Endothelial cell of umbilical vein (primary cell): Measurements from ENCODE around the gene MRTFA. TPM values are rescaled to one million over a fixed set of nuclear protein-coding genes. Genes with fewer than 3 reads are reported as not detected.

Source experiments
- BruUV-seq: library from RNA; stranded (reverse); fragments of 400-500 nt; replicated peaks from 2 replicates; lab custom pipeline; 2021; lab: Mats Ljungman, UMichigan
- CTCF ChIA-PET: fragments of 300-600, 350-600 bp; sonication (Branson Sonifier 250); formaldehyde crosslinking; loops from one replicate; lab custom pipeline; 2021; ENCODE audit warnings: antibody characterized with exemption, inconsistent platforms; lab: Charles Lee
- POLR2A ChIA-PET: fragments of 300-600, 350-600 bp; sonication (Branson Sonifier 250); formaldehyde crosslinking; loops from one replicate; lab custom pipeline; 2021; ENCODE audit warnings: antibody characterized with exemption, inconsistent platforms; lab: Charles Lee
- DNase-seq: peaks from one replicate; pipeline ENCODE4 v3.0.0-alpha.2; 2011; ENCODE audit warnings: low read depth, low spot score
- FAIRE-seq: peaks from 2 replicates; lab custom pipeline; 2011; peaks lifted over from hg19 to GRCh38; lab: Jason Lieb, UNC
- H2AFZ ChIP-seq: 2 replicates; pipeline ENCODE4 v1.6.0; 2012; ENCODE audit warnings: low read depth, low read length, control low read depth, inconsistent platforms
- H3K27ac ChIP-seq: 2 replicates; pipeline ENCODE4 v1.5.1; 2011; ENCODE audit warnings: low read depth, mild to moderate bottlenecking, control low read depth, low read length, moderate library complexity; ENCODE audit not compliant: insufficient read depth
- H3K27me3 ChIP-seq, 2 experiments: 2 replicates each; pipeline versions ENCODE4 v1.6.0 to v1.6.1; 2011; ENCODE audit warnings: low read length in 2 of 2, mixed read lengths in 1 of 2; ENCODE audit not compliant: control insufficient read depth in 2 of 2, insufficient read depth in 2 of 2
- H3K36me3 ChIP-seq, 2 experiments: 2 replicates in 1 of 2; 3 replicates in 1 of 2; pipeline ENCODE4 v1.5.1; 2011; ENCODE audit warnings: low read length in 2 of 2, mild to moderate bottlenecking in 1 of 2, moderate library complexity in 1 of 2; ENCODE audit not compliant: control insufficient read depth in 2 of 2, insufficient read depth in 2 of 2; ENCODE audit errors: extremely low read depth in 1 of 2
- H3K4me1 ChIP-seq: 3 replicates; pipeline ENCODE4 v1.5.1; 2011; ENCODE audit warnings: mild to moderate bottlenecking, low read length; ENCODE audit not compliant: control insufficient read depth, insufficient read depth; ENCODE audit errors: extremely low read depth
- H3K4me2 ChIP-seq: 2 replicates; pipeline ENCODE4 v1.6.1; 2011; ENCODE audit warnings: low read length, control low read depth, mixed read lengths; ENCODE audit not compliant: insufficient read depth
- H3K4me3 ChIP-seq, 3 experiments: fragments of 200-600 bp in 1 of 3; sonication (generic), shearing (Covaris generic) in 1 of 3; replicated peaks in 1 of 3; 2 replicates each; pipeline ENCODE4 v1.5.1; 2011 to 2016; ENCODE audit warnings: control low read depth in 3 of 3, low read length in 3 of 3, mild to moderate bottlenecking in 2 of 3, inconsistent platforms in 1 of 3, low read depth in 1 of 3, moderate library complexity in 1 of 3; ENCODE audit not compliant: insufficient read depth in 1 of 3
- H3K79me2 ChIP-seq: 2 replicates; pipeline ENCODE4 v1.6.0; 2012; ENCODE audit warnings: low read length, inconsistent platforms; ENCODE audit not compliant: control insufficient read depth, insufficient read depth
- H3K9ac ChIP-seq: replicated peaks from 2 replicates; pipeline ENCODE3; 2011; ENCODE audit warnings: low read length, control low read depth; ENCODE audit not compliant: insufficient read depth; ENCODE audit errors: extremely low read depth
- H3K9me1 ChIP-seq: replicated peaks from 3 replicates; pipeline ENCODE4 v1.6.0; 2011; ENCODE audit warnings: mild to moderate bottlenecking, low read length; ENCODE audit not compliant: control insufficient read depth, insufficient read depth; ENCODE audit errors: extremely low read depth
- H3K9me3 ChIP-seq: replicated peaks from 2 replicates; pipeline ENCODE4 v1.5.1; 2012; ENCODE audit warnings: low read length, inconsistent platforms; ENCODE audit not compliant: control insufficient read depth, insufficient read depth
- H4K20me1 ChIP-seq: replicated peaks from 2 replicates; pipeline ENCODE3; 2011; ENCODE audit warnings: mild to moderate bottlenecking, low read length; ENCODE audit not compliant: control insufficient read depth, insufficient read depth; ENCODE audit errors: extremely low read depth
- EZH2 ChIP-seq: IDR thresholded peaks from 2 replicates; pipeline ENCODE4 v1.6.1; 2012; ENCODE audit warnings: borderline replicate concordance, low read depth, mild to moderate bottlenecking, moderate library complexity, low read length, inconsistent platforms; ENCODE audit not compliant: severe bottlenecking
- FOS ChIP-seq: IDR thresholded peaks from 2 replicates; pipeline ENCODE4 v1.6.1; 2011; ENCODE audit warnings: mild to moderate bottlenecking, low read length, moderate library complexity, borderline replicate concordance; ENCODE audit not compliant: insufficient read depth
- GATA2 ChIP-seq: IDR thresholded peaks from 2 replicates; pipeline ENCODE4 v1.7.0; 2011; ENCODE audit warnings: low read depth, mild to moderate bottlenecking, moderate library complexity, mixed read lengths, low read length; ENCODE audit not compliant: insufficient read length, insufficient read depth
- JUN ChIP-seq: IDR thresholded peaks from 2 replicates; pipeline ENCODE4 v1.6.1; 2011; ENCODE audit warnings: borderline replicate concordance, low read depth; ENCODE audit not compliant: insufficient read length, insufficient read depth
- MYC ChIP-seq: IDR thresholded peaks from one replicate; pipeline ENCODE4 v1.6.1; 2011; ENCODE audit warnings: mild to moderate bottlenecking, low read depth, low read length
- POLR2A ChIP-seq: IDR thresholded peaks from 2 replicates; pipeline ENCODE4 v1.6.1; 2012; ENCODE audit warnings: low read depth, mild to moderate bottlenecking, control low read depth, low read length
- POLR2AphosphoS5 ChIP-seq: IDR thresholded peaks from 2 replicates; pipeline ENCODE4 v1.6.1; 2012; ENCODE audit warnings: low read depth, mild to moderate bottlenecking, control low read depth, low read length, moderate library complexity; ENCODE audit not compliant: insufficient read depth
- dilution Hi-C: fragments of 300-500 bp; cut with MboI; formaldehyde crosslinking; loops from one replicate; pipeline ENCODE4 v1.15.0; 2019; ENCODE audit warnings: low sequenced_read_pairs; ENCODE audit not compliant: extremely low pct_ligation_motif_present
- intact Hi-C: fragments of 100-400 bp; cut with micrococcal nuclease; formaldehyde crosslinking; loops from one replicate; pipeline ENCODE4 v1.10.0; 2022
- polyA plus RNA-seq, 4 experiments: library from polyadenylated mRNA; depleted of rRNA in 3 of 4; stranded (reverse) in 3 of 4; unstranded in 1 of 4; fragments of >200 nt; gene quantifications; 2 replicates each; pipeline versions ENCODE4 v1.2.1 to v1.2.3, GENCODE V29; 2011 to 2012; ENCODE audit warnings: missing spikeins in 1 of 4
- total RNA-seq: library from RNA; stranded (reverse); gene quantifications from 2 replicates; pipeline ENCODE4 v1.2.3, GENCODE V29; 2021
- TF ChIP-seq, protein P1 (sequence below): IDR thresholded peaks from 2 replicates; pipeline ENCODE4 v1.6.1; 2011; ENCODE audit not compliant: insufficient read depth, insufficient read length
- TF ChIP-seq, protein P2 (sequence below), 2 donors: IDR thresholded peaks; 1 replicate in 1 of 2; 2 replicates in 1 of 2; pipeline ENCODE4 v1.5.1; 2011; ENCODE audit warnings: low read length in 2 of 2, mild to moderate bottlenecking in 2 of 2, moderate library complexity in 2 of 2, control low read depth in 1 of 2, inconsistent platforms in 1 of 2, low read depth in 1 of 2; ENCODE audit not compliant: insufficient read depth in 1 of 2; ENCODE audit errors: extremely low read depth in 1 of 2

The MRTFA gene
- total and polyA plus RNA-seq, 2 donors (not counting 3 experiments of a cell fraction or from before 2014, with no cell fraction given) = 13.6 to 44.1 TPM

DNA sequence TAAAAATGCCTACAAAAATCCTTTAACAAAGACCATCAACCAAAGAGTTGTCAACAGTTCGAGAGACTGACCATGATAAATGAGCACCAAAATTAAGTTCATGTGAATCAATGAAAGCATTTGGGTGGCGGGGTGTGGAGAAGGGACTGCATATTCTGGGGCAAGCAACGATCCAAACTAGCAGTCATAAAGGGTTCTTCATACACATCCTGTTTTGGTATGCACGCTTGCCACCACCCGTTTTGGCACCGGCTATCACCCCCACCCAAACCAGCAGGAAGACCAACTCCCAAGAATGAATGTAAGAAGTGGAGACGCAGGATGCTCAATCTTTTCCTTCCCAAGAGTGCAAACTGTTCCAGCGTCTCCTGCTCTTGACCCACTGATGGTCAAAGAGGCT lies 185.3 kb downstream of the MRTFA start:
- ChIA-PET CTCF (interaction anchor here (1.9 kb wide), 1 partner anchor 35 kb away, joined by 4 read pairs; no protein-coding TSS in a partner anchor), POLR2A (interaction anchor here (0.7 kb wide), 1 partner anchor 83 kb away, joined by 7 read pairs; no protein-coding TSS in a partner anchor)
- Histone ChIP-seq H3K4me1 (no peaks in the 10 kb centered on the region), H3K36me3 (no peaks in the 10 kb centered on the region), H3K9me3 (no peaks in the 10 kb centered on the region), H3K4me3 (no peak overlapping the region), H3K27me3 (no peaks in the 10 kb centered on the region), H2AFZ (no peak overlapping the region), H3K79me2 (peaks cover 6% of the 10 kb centered on the region), H3K4me2 (no peak overlapping the region), H3K27ac (no peak overlapping the region), H3K9ac (no peak overlapping the region), H3K9me1 (no peaks in the 10 kb centered on the region), H4K20me1 (no peaks in the 10 kb centered on the region)
- FAIRE-seq = no peak
- intact Hi-C loops = no loop called here
- BruUV-seq = no TSS peak
- no peak for DNase-seq
- TF ChIP-seq POLR2AphosphoS5 (no peak), POLR2A (no peak), FOS (no peak), JUN (no peak), MYC (no peak), GATA2 (no peak), EZH2 (no peak)
- TF ChIP-seq, protein P1, sequence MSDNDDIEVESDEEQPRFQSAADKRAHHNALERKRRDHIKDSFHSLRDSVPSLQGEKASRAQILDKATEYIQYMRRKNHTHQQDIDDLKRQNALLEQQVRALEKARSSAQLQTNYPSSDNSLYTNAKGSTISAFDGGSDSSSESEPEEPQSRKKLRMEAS = no peak
- TF ChIP-seq, protein P2, sequence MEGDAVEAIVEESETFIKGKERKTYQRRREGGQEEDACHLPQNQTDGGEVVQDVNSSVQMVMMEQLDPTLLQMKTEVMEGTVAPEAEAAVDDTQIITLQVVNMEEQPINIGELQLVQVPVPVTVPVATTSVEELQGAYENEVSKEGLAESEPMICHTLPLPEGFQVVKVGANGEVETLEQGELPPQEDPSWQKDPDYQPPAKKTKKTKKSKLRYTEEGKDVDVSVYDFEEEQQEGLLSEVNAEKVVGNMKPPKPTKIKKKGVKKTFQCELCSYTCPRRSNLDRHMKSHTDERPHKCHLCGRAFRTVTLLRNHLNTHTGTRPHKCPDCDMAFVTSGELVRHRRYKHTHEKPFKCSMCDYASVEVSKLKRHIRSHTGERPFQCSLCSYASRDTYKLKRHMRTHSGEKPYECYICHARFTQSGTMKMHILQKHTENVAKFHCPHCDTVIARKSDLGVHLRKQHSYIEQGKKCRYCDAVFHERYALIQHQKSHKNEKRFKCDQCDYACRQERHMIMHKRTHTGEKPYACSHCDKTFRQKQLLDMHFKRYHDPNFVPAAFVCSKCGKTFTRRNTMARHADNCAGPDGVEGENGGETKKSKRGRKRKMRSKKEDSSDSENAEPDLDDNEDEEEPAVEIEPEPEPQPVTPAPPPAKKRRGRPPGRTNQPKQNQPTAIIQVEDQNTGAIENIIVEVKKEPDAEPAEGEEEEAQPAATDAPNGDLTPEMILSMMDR (IDR thresholded peaks at IDR 0.05; ENCODE audit: extremely low read depth in 1 of 2, insufficient read depth in 1 of 2, low read depth in 1 of 2, low read length in 2 of 2) = no peak
- dilution Hi-C loops = no loop called here
